Common myeloid progenitor, CD34-positive (primary cell): ENCODE results near the gene HGF.

Source experiments
- CTCF ChIA-PET: fragments of 350-600 bp; sonication (Branson Sonifier 250); formaldehyde crosslinking; loops from one replicate; lab custom pipeline; 2021; ENCODE audit warnings: antibody characterized with exemption; lab: Charles Lee
- POLR2A ChIA-PET: fragments of 350-600 bp; sonication (Branson Sonifier 250); formaldehyde crosslinking; loops from one replicate; lab custom pipeline; 2021; ENCODE audit warnings: antibody characterized with exemption; lab: Charles Lee
- DNase-seq, 3 donors: peaks; one replicate each; pipeline versions ENCODE4 v3.0.0 to v3.0.0-alpha.2; 2013
- H3K27ac ChIP-seq, 2 experiments: 1 replicate in 1 of 2; 2 replicates in 1 of 2; pipeline ENCODE4 v1.7.0; 2013; ENCODE audit warnings: inconsistent platforms in 2 of 2, low read length in 2 of 2, mild to moderate bottlenecking in 2 of 2, low read depth in 1 of 2, moderate library complexity in 1 of 2; ENCODE audit not compliant: severe bottlenecking in 2 of 2, insufficient read depth in 1 of 2, poor library complexity in 1 of 2
- H3K27me3 ChIP-seq, 5 experiments: replicated peaks in 2 of 5; 1 replicate in 3 of 5; 2 replicates in 2 of 5; pipeline versions ENCODE4 v1.6.1 to v1.7.0; 2013; ENCODE audit warnings: low read length in 4 of 5, mild to moderate bottlenecking in 2 of 5, moderate library complexity in 2 of 5, inconsistent platforms in 1 of 5; ENCODE audit not compliant: insufficient read depth in 5 of 5, control insufficient read depth in 4 of 5
- H3K36me3 ChIP-seq, 4 experiments: 1 replicate in 2 of 4; 2 replicates in 2 of 4; pipeline versions ENCODE4 v1.6.1 to v1.7.0; 2013; ENCODE audit warnings: low read length in 3 of 4, control low read depth in 1 of 4, mild to moderate bottlenecking in 1 of 4; ENCODE audit not compliant: control insufficient read depth in 4 of 4, insufficient read depth in 4 of 4
- H3K4me1 ChIP-seq, 4 experiments: 1 replicate in 3 of 4; 2 replicates in 1 of 4; pipeline versions ENCODE4 v1.6.1 to v1.7.1; 2013; ENCODE audit warnings: low read length in 3 of 4, mild to moderate bottlenecking in 3 of 4, control low read depth in 1 of 4, inconsistent platforms in 1 of 4, moderate library complexity in 1 of 4; ENCODE audit not compliant: control insufficient read depth in 4 of 4, insufficient read depth in 4 of 4; ENCODE audit errors: control extremely low read depth in 1 of 4
- H3K4me3 ChIP-seq, 7 experiments: 1 replicate in 4 of 7; 2 replicates in 3 of 7; pipeline versions ENCODE4 v1.5.1 to v1.7.0; 2013; ENCODE audit warnings: mild to moderate bottlenecking in 7 of 7, low read length in 6 of 7, moderate library complexity in 6 of 7, inconsistent platforms in 2 of 7, low read depth in 2 of 7, control low read depth in 1 of 7; ENCODE audit not compliant: insufficient read depth in 4 of 7, control insufficient read depth in 1 of 7; ENCODE audit errors: extremely low read depth in 1 of 7
- H3K9me3 ChIP-seq, 5 experiments: 1 replicate in 4 of 5; 2 replicates in 1 of 5; pipeline versions ENCODE4 v1.6.1 to v1.7.1; 2013; ENCODE audit warnings: low read length in 4 of 5, mild to moderate bottlenecking in 2 of 5, inconsistent platforms in 1 of 5, low read depth in 1 of 5, moderate library complexity in 1 of 5; ENCODE audit not compliant: control insufficient read depth in 4 of 5, insufficient read depth in 2 of 5; ENCODE audit errors: control extremely low read depth in 1 of 5
- WGBS: methylation state at CpG from one replicate; pipeline ENCODE4 v1.1.5; 2013; ENCODE audit not compliant: insufficient coverage; 5-methylcytosine and 5-hydroxymethylcytosine counted together

HGF gene

GRCh38 chr7:81803267-81803666, 33.4 kb upstream of the HGF start:
- Histone ChIP-seq H3K27me3 (no peaks in the 10 kb centered on the region), H3K36me3 (no peaks in the 10 kb centered on the region), H3K4me3 (no peak overlapping the region), H3K9me3 (no peaks in the 10 kb centered on the region), H3K4me1 (no peaks in the 10 kb centered on the region), H3K27ac (no peak overlapping the region)
- WGBS, result 95% methylated on average over 5 of the region's 5 CpGs
- POLR2A ChIA-PET, result no interaction called here
- DNase-seq, result no peak
- CTCF ChIA-PET, result interaction anchor here (0.9 kb wide), 1 partner anchor 9 kb away, joined by 3 read pairs; no protein-coding TSS in a partner anchor

GRCh38 chr7:81802251-81802650, 32.4 kb upstream of the HGF start:
- H3K27me3 ChIP-seq, result no peaks in the 10 kb centered on the region
- POLR2A ChIA-PET, result no interaction called here

GRCh38 chr7:81801532-81801931, 31.7 kb upstream of the HGF start:
- Histone ChIP-seq H3K9me3 (no peaks in the 10 kb centered on the region), H3K4me1 (no peaks in the 10 kb centered on the region), H3K4me3 (no peak overlapping the region), H3K27me3 (no peaks in the 10 kb centered on the region), H3K27ac (no peak overlapping the region), H3K36me3 (no peaks in the 10 kb centered on the region)
- no peak for DNase-seq
- CTCF ChIA-PET, result interaction anchor here (1.0 kb wide), 1 partner anchor 10 kb away, joined by 4 read pairs; no protein-coding TSS in a partner anchor
- WGBS, result 93% methylated on average over 4 of the region's 5 CpGs
- POLR2A ChIA-PET, result no interaction called here

More at GRCh38 chr7:81802251-81802650, 32.4 kb upstream of the HGF start:
- no peak overlapping the region for H3K27ac ChIP-seq
- H3K9me3 ChIP-seq, result no peaks in the 10 kb centered on the region
- CTCF ChIA-PET, result interaction anchor here (0.9 kb wide), 1 partner anchor 8 kb away, joined by 3 read pairs; no protein-coding TSS in a partner anchor
- H3K4me3 ChIP-seq, result no peak overlapping the region
- H3K4me1 ChIP-seq, result no peaks in the 10 kb centered on the region
- no CpG with 5 or more reads among the region's 1 CpG for WGBS
- no peak for DNase-seq
- no peaks in the 10 kb centered on the region for H3K36me3 ChIP-seq

- Histone ChIP-seq H3K27me3 (no peaks in the 10 kb centered on the region), H3K4me3 (no peak overlapping the region), H3K9me3 (peaks cover 0 to 4% (median 0%) of the 10 kb centered on the region in 5 experiments), H3K4me1 (peaks cover 2 to 13% (median 11%) of the 10 kb centered on the region in 4 experiments), H3K27ac (no peak overlapping the region), H3K36me3 (no peaks in the 10 kb centered on the region)
- 95% methylated on average over 6 of the region's 12 CpGs for WGBS
- ChIA-PET CTCF (no interaction called here), POLR2A (no interaction called here)
- DNase-seq, result no peak
Observed at GRCh38 chr7:81791568-81792518, 22.0 kb upstream of the HGF start.

- Histone ChIP-seq H3K4me3 (no peak overlapping the region), H3K9me3 (peaks cover 0 to 4% (median 0%) of the 10 kb centered on the region in 5 experiments), H3K36me3 (no peaks in the 10 kb centered on the region), H3K27ac (no peak overlapping the region), H3K4me1 (peaks cover 2 to 13% (median 11%) of the 10 kb centered on the region in 4 experiments), H3K27me3 (no peaks in the 10 kb centered on the region)
- ChIA-PET POLR2A (no interaction called here), CTCF (no interaction called here)
- 100% methylated on average over 1 of the region's 1 CpG for WGBS
- no peak for DNase-seq
Observed at GRCh38 chr7:81790686-81791085, 20.8 kb upstream of the HGF start.

- POLR2A ChIA-PET, result no interaction called here
- CTCF ChIA-PET, result interaction anchor here (0.6 kb wide), 1 partner anchor 35 kb away, joined by 3 read pairs; no protein-coding TSS in a partner anchor
- no CpG with 5 or more reads among the region's 2 CpGs for WGBS
Observed at GRCh38 chr7:81790120-81790500, 20.3 kb upstream of the HGF start.

More at GRCh38 chr7:81790120-81790500, 20.3 kb upstream of the HGF start:
- H3K4me1 ChIP-seq, result peaks cover 2 to 13% (median 11%) of the 10 kb centered on the region in 4 experiments
- H3K4me3 ChIP-seq, result no peak overlapping the region
- no peak overlapping the region for H3K27ac ChIP-seq
- no peak for DNase-seq
- H3K36me3 ChIP-seq, result no peaks in the 10 kb centered on the region
- no peaks in the 10 kb centered on the region for H3K27me3 ChIP-seq
- H3K9me3 ChIP-seq, result peaks cover 0 to 4% (median 0%) of the 10 kb centered on the region in 5 experiments
